Fibroblast of pulmonary artery (primary cell): ENCODE measurements around the gene COX10.

Experiments
- DNase-seq: peaks from one replicate; pipeline ENCODE4 v3.0.0-alpha.2; 2010; ENCODE audit warnings: low read depth
- H3K4me3 ChIP-seq: replicated peaks from 2 replicates; pipeline ENCODE4 v1.5.1; 2011; ENCODE audit warnings: low read depth, mild to moderate bottlenecking, control low read depth, low read length, moderate library complexity
- CTCF ChIP-seq: IDR thresholded peaks from 2 replicates; pipeline ENCODE4 v1.5.1; 2011; ENCODE audit warnings: mild to moderate bottlenecking, control low read depth, low read length, inconsistent platforms; ENCODE audit errors: missing control alignments

COX10 gene

GRCh38 chr17:14057591-14057990, 11.7 kb upstream of the COX10 start:
- H3K4me3 ChIP-seq = no peak overlapping the region
- peak; percentile 31 for DNase-seq
- no peak for TF ChIP-seq CTCF

DNA sequence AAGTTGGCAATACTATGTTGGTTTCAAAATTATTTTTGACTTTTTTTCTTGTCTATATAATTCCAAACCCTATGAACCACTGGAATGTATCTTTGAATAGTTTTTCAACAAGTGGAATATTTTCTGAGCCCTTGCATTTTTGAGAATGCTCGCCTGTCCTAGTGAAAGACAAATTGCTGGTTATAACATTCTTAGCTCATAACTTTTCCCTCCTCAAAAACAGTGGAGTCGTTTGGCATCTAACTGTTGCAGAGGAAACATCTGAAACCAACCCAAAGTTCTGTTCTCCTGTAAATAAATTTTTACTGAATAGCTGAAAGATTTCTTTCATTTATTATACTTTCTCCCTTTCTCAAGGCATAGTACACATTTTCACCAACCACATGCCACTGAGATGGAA, 11.3 kb upstream of the COX10 start:
- TF ChIP-seq CTCF = no peak
- no peak overlapping the region for H3K4me3 ChIP-seq
- peak; percentile 39 for DNase-seq

DNA sequence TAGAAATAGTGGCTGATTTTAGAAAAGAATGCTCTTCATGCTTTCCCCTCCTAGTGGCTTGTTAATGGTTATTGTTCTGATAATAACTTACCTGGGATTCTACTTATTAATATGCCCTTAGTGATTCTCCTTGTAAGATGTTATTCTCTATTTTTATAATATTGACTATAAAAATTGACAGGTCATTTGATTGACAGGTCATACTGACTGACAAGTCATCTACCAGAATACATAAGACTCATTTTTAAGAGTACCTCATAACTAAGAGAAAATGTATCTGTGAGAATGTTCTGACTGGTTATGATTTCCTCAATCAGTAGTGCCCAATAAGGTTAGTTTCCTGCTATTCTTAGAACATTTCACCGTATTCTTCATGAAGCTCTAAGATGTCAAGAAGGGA, 8.6 kb upstream of the COX10 start:
- no peak for DNase-seq
- H3K4me3 ChIP-seq = no peak overlapping the region
- no peak for TF ChIP-seq CTCF

DNA sequence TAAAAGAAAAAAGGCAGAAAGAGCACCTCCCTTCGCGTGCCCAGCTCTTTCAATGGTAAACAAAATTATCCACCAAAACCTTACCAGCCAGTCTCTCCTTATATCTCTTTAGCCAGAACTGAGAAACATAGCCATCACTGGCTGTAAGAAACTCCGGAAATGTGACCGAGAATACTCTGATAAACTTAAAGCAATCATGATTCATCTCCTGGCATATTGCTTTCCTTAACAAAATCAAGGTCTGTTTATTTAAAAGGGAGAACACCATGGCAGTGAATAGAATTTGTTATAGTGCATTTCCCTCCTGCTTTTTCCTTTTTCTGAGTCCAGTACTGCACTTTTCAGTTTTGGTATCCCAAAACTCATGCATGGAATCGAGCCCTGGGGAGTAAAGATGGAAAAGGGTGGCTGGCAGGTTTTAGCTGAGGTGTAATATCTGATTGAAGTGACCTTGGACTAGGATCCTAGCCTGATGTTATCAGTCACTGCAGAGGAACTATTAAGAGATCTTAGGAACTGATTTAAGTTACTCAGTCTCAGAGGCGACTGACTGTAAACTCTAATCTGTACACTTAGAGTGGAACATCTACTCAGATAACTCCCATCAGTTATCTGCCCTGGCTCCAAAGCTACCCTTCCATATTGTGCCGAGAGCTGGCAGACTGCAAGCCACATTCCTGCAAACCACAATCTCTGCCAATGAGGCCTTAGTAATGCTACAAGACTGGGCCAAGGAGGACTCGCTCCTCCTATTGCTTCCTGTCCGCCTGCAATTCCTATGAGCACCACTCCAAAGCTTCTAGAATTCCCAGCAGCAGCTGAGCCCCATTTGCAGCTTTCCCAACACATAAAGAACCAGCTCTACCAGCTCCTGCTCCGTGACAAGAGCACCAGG, 7.4 kb upstream of the COX10 start:
- DNase-seq = peak; percentile 92
- peak; percentile 22 for TF ChIP-seq CTCF
- H3K4me3 ChIP-seq = peak overlapping the region; percentile 23

DNA sequence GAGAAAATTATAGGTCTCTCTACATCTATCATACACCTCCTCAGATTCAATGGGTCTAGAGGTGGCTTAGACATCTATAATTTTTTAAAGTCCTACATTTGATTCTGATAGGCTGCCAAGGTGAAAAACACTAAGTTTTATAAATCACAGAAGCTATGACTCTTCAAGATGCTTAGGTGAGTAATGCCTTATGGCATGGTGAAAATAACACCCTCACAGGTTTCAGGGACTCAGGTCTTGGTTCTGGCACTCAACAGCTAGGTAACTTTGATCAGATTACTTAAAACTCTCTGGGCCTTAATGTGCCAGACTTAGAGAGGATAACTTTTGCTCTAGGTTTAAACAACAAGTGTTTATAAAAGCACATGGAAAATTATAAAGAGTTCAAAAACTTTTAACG, 2.0 kb upstream of the COX10 start:
- no peak overlapping the region for H3K4me3 ChIP-seq
- TF ChIP-seq CTCF = no peak

DNA sequence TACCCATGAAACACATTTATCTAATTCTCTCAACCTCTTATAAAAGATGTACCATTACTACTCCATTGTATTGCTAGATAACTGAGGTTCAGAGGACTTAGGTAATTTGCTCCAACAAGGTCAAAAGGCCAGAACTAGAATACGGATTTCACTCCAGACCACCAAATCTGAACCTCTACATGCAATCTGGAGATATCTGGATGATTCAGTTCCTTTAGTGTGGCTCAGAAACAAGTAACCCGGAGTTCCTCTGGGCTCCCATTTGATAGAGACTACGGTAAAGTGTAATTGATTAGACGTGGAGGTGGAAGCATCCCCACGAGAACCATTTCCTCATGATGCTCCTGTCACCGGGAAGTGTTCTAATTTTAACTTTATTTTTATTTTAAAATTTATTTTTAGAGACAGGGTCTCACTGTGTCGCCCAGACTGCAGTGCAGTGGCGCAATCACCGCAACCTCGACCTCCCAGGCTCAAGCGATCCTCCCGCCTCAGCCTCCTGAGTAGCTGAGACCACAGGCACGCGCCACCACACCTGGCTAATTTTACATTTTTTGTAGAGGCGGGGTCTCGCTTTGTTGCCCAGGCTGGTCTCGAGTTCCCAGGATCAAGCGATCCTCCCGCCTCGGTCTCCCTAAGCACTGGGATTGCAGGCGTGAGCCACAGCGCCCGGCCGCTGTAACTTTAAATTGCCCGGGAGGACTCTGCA, 608 bp upstream of the COX10 start:
- TF ChIP-seq CTCF = no peak
- peak overlapping the region; percentile 97 for H3K4me3 ChIP-seq
- no peak for DNase-seq

More for the DNA sequence above, 2.0 kb upstream of the COX10 start:
- no peak for DNase-seq
